NCI-H226 (cell line): Measurements from ENCODE around the gene MB21D2.
"Not testable (repeated sequence)": the region's sequence is repeated elsewhere in the genome, so short reads cannot be mapped to it uniquely, and the experiment has no call there.

ENCODE experiments used
- DNase-seq: peaks from one replicate; pipeline ENCODE4 v3.0.0-alpha.2; 2015

MB21D2 gene

GRCh38 chr3:192917404-192918274 lies at the start of gene MB21D2:
MB21D2 (minus strand) TSS chr3:192917856; CDS start chr3:192917840, 16 bp downstream.
- DNase-seq = peak; percentile 92

- DNase-seq = not testable (repeated sequence)
These were observed 47.5 kb upstream of the MB21D2 start for GRCh38 chr3:192964959-192965719.

- DNase-seq = no peak
These were observed 42.1 kb upstream of the MB21D2 start for GRCh38 chr3:192959773-192960172.

- no peak for DNase-seq
These were observed 40.7 kb upstream of the MB21D2 start for GRCh38 chr3:192958219-192958872.

GRCh38 chr3:192957441-192958021 lies 39.9 kb upstream of the MB21D2 start:
- DNase-seq = peak; percentile 91

- DNase-seq = no peak
These were observed 36.3 kb upstream of the MB21D2 start for GRCh38 chr3:192953926-192954325.

- no peak for DNase-seq
These were observed 29.8 kb upstream of the MB21D2 start for GRCh38 chr3:192947421-192947820.

GRCh38 chr3:192943393-192943792 lies 25.7 kb upstream of the MB21D2 start:
- DNase-seq = peak; percentile 58

- no peak for DNase-seq
These were observed 25.0 kb upstream of the MB21D2 start for GRCh38 chr3:192942625-192943024.

- peak; percentile 46 for DNase-seq
These were observed 22.5 kb upstream of the MB21D2 start for GRCh38 chr3:192940129-192940528.

GRCh38 chr3:192935441-192935840 lies 17.8 kb upstream of the MB21D2 start:
- peak; percentile 57 for DNase-seq

GRCh38 chr3:192933779-192934460 lies 16.3 kb upstream of the MB21D2 start:
- no peak for DNase-seq

GRCh38 chr3:192933259-192933658 lies 15.6 kb upstream of the MB21D2 start:
- DNase-seq = no peak

- DNase-seq = no peak
These were observed 14.2 kb upstream of the MB21D2 start for GRCh38 chr3:192931825-192932224.

GRCh38 chr3:192930577-192930976 lies 12.9 kb upstream of the MB21D2 start:
- no peak for DNase-seq

GRCh38 chr3:192929755-192930547 lies 12.3 kb upstream of the MB21D2 start:
- DNase-seq = peak; percentile 65

GRCh38 chr3:192929146-192929545 lies 11.5 kb upstream of the MB21D2 start:
- DNase-seq = peak; percentile 43

GRCh38 chr3:192928720-192929119 lies 11.1 kb upstream of the MB21D2 start:
- no peak for DNase-seq

- no peak for DNase-seq
These were observed 10.4 kb upstream of the MB21D2 start for GRCh38 chr3:192928016-192928415.

GRCh38 chr3:192927016-192927415 lies 9.4 kb upstream of the MB21D2 start:
- no peak for DNase-seq

GRCh38 chr3:192923731-192924130 lies 6.1 kb upstream of the MB21D2 start:
- no peak for DNase-seq

- DNase-seq = no peak
These were observed 4.1 kb upstream of the MB21D2 start for GRCh38 chr3:192921793-192922192.
